Chondrocyte (in vitro differentiated cells): ENCODE results near the gene VKORC1. TPM values are rescaled to one million over a fixed set of nuclear protein-coding genes. Genes with fewer than 3 reads are reported as not detected.

ENCODE experiments used
- DNase-seq: peaks from one replicate; pipeline ENCODE4 v3.0.0; 2021; ENCODE audit warnings: mixed read lengths, low spot score
- H3K27ac Mint-ChIP-seq: one replicate; pipeline ENCODE4 v1.8.0; 2021; ENCODE audit warnings: mild to moderate bottlenecking, moderate library complexity, mixed read lengths; ENCODE audit not compliant: unreplicated experiment
- H3K27me3 Mint-ChIP-seq: 2 replicates; pipeline ENCODE4 v1.8.0; 2021; ENCODE audit warnings: low read depth, mixed read lengths
- H3K36me3 Mint-ChIP-seq: 2 replicates; pipeline ENCODE4 v1.8.0; 2021; ENCODE audit warnings: low read depth, mixed read lengths
- H3K4me1 Mint-ChIP-seq: 2 replicates; pipeline ENCODE4 v1.8.0; 2021; ENCODE audit warnings: low read depth, mild to moderate bottlenecking, mixed read lengths
- H3K4me3 Mint-ChIP-seq: one replicate; pipeline ENCODE4 v1.8.0; 2021; ENCODE audit warnings: mild to moderate bottlenecking, moderate library complexity, mixed read lengths; ENCODE audit not compliant: unreplicated experiment
- H3K9me3 Mint-ChIP-seq: 2 replicates; pipeline ENCODE4 v1.8.0; 2021; ENCODE audit warnings: low read depth, mixed read lengths
- total RNA-seq: library from RNA; stranded (reverse); gene quantifications from 3 replicates; pipeline ENCODE4 v1.2.1, GENCODE V29; 2021
- TF ChIP-seq, protein P1 (sequence below): fragments of 200-600 bp; sonication (generic); IDR thresholded peaks from 2 replicates; pipeline ENCODE4 v1.5.0; 2021; ENCODE audit warnings: antibody characterized with exemption, mild to moderate bottlenecking, moderate library complexity

VKORC1 gene
- total RNA-seq, 1 donor from 2014 or later = 199 TPM

DNA sequence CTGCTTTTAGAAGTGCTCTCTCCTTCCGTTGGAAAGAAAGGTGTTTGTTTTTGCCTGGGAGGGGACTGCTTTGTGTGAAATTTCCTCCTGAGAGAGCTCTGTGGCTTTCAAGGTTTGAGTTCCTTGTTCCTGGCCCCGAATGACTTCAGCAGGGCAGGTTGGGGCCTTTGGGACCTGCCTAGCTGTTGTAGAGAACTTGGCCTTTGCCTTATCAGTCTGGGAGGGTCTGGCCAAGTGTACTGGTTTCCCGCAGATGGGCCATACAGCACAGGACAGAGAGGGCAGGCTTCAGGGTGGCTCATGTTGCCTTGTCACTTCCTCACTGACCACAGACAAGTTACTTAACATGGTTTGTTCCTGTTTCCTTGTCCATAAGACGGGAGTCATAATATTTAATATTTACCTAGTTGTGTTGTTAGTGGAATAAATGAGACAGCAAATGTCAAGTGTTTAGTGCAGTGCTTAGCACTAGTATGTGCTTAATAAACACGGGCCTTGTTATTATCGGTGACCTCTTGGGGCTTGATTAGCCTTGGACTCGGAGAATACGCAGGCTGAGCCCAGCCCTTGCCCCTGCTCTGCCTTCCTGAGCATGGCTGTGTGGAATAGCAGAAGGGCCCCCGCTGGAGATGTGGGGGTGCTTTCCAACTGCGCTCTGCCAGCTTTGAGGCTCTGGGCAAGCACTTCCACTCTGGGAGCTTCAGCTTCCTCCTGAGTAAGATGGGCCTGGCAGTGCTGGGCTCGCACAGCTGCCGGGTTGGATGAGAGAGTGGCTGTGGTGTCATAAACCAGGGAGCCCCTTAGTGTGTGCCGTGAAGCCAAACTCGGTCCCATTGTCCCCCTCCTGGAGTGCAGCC is 34.3 kb upstream of the VKORC1 start:
- H3K36me3 Mint-ChIP-seq = peaks cover 6% of the 10 kb centered on the region
- H3K27ac Mint-ChIP-seq = no peak overlapping the region
- peaks cover 3% of the 10 kb centered on the region for H3K4me1 Mint-ChIP-seq

GRCh38 chr16:31127182-31127581 is 32.6 kb upstream of the VKORC1 start:
- H3K9me3 Mint-ChIP-seq = no peaks in the 10 kb centered on the region

More for the DNA sequence above, 34.3 kb upstream of the VKORC1 start:
- no peak for DNase-seq
- TF ChIP-seq, protein P1, sequence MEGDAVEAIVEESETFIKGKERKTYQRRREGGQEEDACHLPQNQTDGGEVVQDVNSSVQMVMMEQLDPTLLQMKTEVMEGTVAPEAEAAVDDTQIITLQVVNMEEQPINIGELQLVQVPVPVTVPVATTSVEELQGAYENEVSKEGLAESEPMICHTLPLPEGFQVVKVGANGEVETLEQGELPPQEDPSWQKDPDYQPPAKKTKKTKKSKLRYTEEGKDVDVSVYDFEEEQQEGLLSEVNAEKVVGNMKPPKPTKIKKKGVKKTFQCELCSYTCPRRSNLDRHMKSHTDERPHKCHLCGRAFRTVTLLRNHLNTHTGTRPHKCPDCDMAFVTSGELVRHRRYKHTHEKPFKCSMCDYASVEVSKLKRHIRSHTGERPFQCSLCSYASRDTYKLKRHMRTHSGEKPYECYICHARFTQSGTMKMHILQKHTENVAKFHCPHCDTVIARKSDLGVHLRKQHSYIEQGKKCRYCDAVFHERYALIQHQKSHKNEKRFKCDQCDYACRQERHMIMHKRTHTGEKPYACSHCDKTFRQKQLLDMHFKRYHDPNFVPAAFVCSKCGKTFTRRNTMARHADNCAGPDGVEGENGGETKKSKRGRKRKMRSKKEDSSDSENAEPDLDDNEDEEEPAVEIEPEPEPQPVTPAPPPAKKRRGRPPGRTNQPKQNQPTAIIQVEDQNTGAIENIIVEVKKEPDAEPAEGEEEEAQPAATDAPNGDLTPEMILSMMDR = no peak
- Mint-ChIP-seq H3K9me3 (no peaks in the 10 kb centered on the region), H3K4me3 (no peak overlapping the region), H3K27me3 (no peaks in the 10 kb centered on the region)

GRCh38 chr16:31125844-31126243 is 31.2 kb upstream of the VKORC1 start:
- TF ChIP-seq, protein P1 = no peak
- no peak overlapping the region for H3K27ac Mint-ChIP-seq
- H3K27me3 Mint-ChIP-seq = no peaks in the 10 kb centered on the region
- H3K9me3 Mint-ChIP-seq = no peaks in the 10 kb centered on the region
- no peak for DNase-seq
- H3K4me3 Mint-ChIP-seq = no peak overlapping the region
- H3K4me1 Mint-ChIP-seq = no peaks in the 10 kb centered on the region
- H3K36me3 Mint-ChIP-seq = peaks cover 9% of the 10 kb centered on the region

More at GRCh38 chr16:31127182-31127581, 32.6 kb upstream of the VKORC1 start:
- Mint-ChIP-seq H3K27me3 (no peaks in the 10 kb centered on the region), H3K4me3 (no peak overlapping the region), H3K4me1 (no peaks in the 10 kb centered on the region), H3K27ac (no peak overlapping the region), H3K36me3 (peaks cover 6% of the 10 kb centered on the region)
- DNase-seq = no peak
- TF ChIP-seq, protein P1 = no peak

- TF ChIP-seq, protein P1 = no peak
- no peak overlapping the region for H3K27ac Mint-ChIP-seq
- H3K4me1 Mint-ChIP-seq = peaks cover 13% of the 10 kb centered on the region
- no peaks in the 10 kb centered on the region for H3K27me3 Mint-ChIP-seq
- H3K36me3 Mint-ChIP-seq = peaks cover 10% of the 10 kb centered on the region
- no peaks in the 10 kb centered on the region for H3K9me3 Mint-ChIP-seq
- H3K4me3 Mint-ChIP-seq = no peak overlapping the region
- DNase-seq = no peak
These were observed 25.5 kb upstream of the VKORC1 start for GRCh38 chr16:31120129-31120528.

DNA sequence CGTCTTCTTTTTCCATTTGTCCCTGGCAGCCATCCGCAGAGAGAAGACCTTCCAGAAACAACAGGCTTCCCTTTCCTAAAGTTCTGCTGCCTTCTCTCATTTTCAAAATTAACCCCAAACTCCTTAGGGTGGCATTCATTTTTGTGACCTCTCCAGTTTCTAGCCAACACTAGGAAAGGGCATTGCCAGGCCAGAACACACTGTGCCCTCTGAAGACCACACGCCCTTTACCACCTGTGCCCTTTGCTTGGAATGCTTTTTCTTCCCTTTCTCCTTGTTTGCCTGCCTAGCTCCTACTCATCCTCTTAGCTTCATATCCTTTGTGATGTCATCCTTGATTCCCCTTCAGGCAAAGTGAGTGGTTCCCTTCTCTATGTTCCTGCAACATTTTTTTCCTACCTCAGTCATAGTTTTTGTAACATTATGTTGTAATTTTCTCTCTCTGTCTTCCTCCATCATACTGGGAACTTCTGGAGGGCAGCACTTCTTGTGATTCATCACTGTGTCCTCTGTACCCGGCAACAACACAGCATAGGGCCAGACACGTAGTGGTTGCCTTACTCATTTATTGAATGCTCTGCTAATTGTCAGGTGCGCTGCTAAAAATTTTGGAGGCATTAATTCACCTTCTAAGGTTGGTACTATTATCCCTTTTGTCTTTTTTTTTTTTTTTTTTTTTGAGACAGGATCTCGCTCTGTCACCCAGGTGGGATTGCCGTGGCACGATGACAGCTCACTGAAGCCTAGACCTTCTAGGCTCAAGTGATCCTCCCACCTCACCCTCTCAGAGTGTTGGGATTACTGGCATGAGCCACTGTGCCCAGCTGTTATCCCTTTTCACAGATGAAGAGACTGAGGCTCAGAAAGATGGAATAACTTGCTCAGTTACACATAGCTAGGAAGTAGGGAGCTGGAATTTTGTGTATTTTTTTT is 23.9 kb upstream of the VKORC1 start:
- peaks cover 13% of the 10 kb centered on the region for H3K4me1 Mint-ChIP-seq
- peak overlapping the region; percentile 98 for H3K27ac Mint-ChIP-seq
- DNase-seq = no peak
- TF ChIP-seq, protein P1 = no peak
- peaks cover 10% of the 10 kb centered on the region for H3K36me3 Mint-ChIP-seq
- peak overlapping the region; percentile 94 for H3K4me3 Mint-ChIP-seq
- H3K27me3 Mint-ChIP-seq = no peaks in the 10 kb centered on the region
- H3K9me3 Mint-ChIP-seq = no peaks in the 10 kb centered on the region
